ENCODE data around the gene TENM4.

TENM4 gene

GRCh38 chr11:79060081-79060953, 380.5 kb downstream of the TENM4 start:
- Histone ChIP-seq H3K4me3 (no peak overlapping the region), H3K27ac (no peak overlapping the region)
- TF ChIP-seq EZH2 (IDR thresholded peaks at IDR 0.05) (no peak), FOXP2 (optimal IDR thresholded peaks at IDR 0.05; ENCODE audit: control extremely low read depth, extremely low read length, insufficient read depth) (no peak), POLR2AphosphoS5 (IDR thresholded peaks at IDR 0.05; ENCODE audit: borderline replicate concordance, low read depth, low read length) (no peak)

DNA sequence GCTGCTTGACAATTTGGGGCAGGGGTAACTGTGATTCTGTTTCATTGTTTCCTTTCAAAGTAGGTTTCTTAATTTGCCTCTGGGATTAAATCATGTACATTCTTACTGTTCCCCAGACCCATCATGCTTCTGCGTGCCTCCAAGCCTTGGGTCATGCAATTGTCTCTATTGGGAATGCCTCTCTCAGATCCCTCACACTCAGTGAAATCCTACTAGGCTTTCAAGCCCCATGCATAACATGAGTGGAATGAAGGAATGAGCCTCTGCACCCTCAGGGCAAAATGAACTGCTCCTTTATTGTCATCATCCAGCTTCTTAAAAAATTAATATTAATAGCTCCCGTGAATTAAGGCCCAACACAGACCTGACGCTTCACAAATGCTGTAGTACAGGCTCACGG, 381.7 kb downstream of the TENM4 start:
- Histone ChIP-seq H3K9ac (ENCODE audit: insufficient read length) (no peak overlapping the region), H3K27ac (no peak overlapping the region), H3K4me3 (no peak overlapping the region), H3K9me3 (ENCODE audit: low read depth, low read length) (no peaks in the 10 kb centered on the region), H3K36me3 (ENCODE audit: insufficient read depth, low read length) (no peaks in the 10 kb centered on the region)
- DNase-seq (ENCODE audit: low read depth, low spot score) = no peak
- no peak for TF ChIP-seq FOXP2 (optimal IDR thresholded peaks at IDR 0.05; ENCODE audit: control extremely low read depth, extremely low read length, insufficient read depth)
- TF ChIP-seq EZH2 (IDR thresholded peaks at IDR 0.05) = no peak
- no peak for TF ChIP-seq POLR2AphosphoS5 (IDR thresholded peaks at IDR 0.05; ENCODE audit: borderline replicate concordance, low read depth, low read length)

More at GRCh38 chr11:79060081-79060953, 380.5 kb downstream of the TENM4 start:
- Histone ChIP-seq H3K9me3 (ENCODE audit: low read depth, low read length) (no peaks in the 10 kb centered on the region), H3K9ac (ENCODE audit: insufficient read length) (no peak overlapping the region), H3K36me3 (ENCODE audit: insufficient read depth, low read length) (no peaks in the 10 kb centered on the region)
- DNase-seq (ENCODE audit: low read depth, low spot score) = no peak

GRCh38 chr11:79055856-79056631, 384.8 kb downstream of the TENM4 start:
- DNase-seq (ENCODE audit: low read depth, low spot score) = no peak
- Histone ChIP-seq H3K27ac (no peak overlapping the region), H3K9ac (ENCODE audit: insufficient read length) (no peak overlapping the region), H3K36me3 (ENCODE audit: insufficient read depth, low read length) (no peaks in the 10 kb centered on the region), H3K4me3 (no peak overlapping the region), H3K9me3 (ENCODE audit: low read depth, low read length) (no peaks in the 10 kb centered on the region)
- no peak for TF ChIP-seq FOXP2 (optimal IDR thresholded peaks at IDR 0.05; ENCODE audit: control extremely low read depth, extremely low read length, insufficient read depth)
- no peak for TF ChIP-seq EZH2 (IDR thresholded peaks at IDR 0.05)
- TF ChIP-seq POLR2AphosphoS5 (IDR thresholded peaks at IDR 0.05; ENCODE audit: borderline replicate concordance, low read depth, low read length) = no peak

DNA sequence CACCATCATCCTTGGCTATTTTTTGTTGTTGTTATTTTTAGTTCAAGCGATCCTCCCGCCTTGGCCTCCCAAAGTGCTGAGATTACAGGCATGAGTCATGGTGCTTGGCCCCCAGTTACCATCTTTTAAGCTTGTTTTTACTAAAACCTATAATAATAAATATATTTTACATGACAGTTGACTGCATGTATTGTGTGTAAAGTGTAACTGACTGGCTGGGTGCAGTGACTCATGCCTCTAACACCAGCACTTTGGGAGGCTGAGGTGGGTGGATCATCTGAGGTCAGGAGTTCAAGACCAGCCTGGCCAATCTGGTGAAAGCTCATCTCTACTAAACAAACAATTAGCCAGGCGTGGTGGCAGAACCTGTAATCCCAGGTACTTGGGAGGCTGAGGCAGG, 386.2 kb downstream of the TENM4 start:
- no peak overlapping the region for H3K27ac ChIP-seq
- H3K9ac ChIP-seq (ENCODE audit: insufficient read length) = no peak overlapping the region
- DNase-seq (ENCODE audit: low read depth, low spot score) = no peak
- H3K36me3 ChIP-seq (ENCODE audit: insufficient read depth, low read length) = no peaks in the 10 kb centered on the region
- H3K9me3 ChIP-seq (ENCODE audit: low read depth, low read length) = no peaks in the 10 kb centered on the region
- no peak overlapping the region for H3K4me3 ChIP-seq
- TF ChIP-seq FOXP2 (optimal IDR thresholded peaks at IDR 0.05; ENCODE audit: control extremely low read depth, extremely low read length, insufficient read depth) (no peak), EZH2 (IDR thresholded peaks at IDR 0.05) (no peak), POLR2AphosphoS5 (IDR thresholded peaks at IDR 0.05; ENCODE audit: borderline replicate concordance, low read depth, low read length) (no peak)

DNA sequence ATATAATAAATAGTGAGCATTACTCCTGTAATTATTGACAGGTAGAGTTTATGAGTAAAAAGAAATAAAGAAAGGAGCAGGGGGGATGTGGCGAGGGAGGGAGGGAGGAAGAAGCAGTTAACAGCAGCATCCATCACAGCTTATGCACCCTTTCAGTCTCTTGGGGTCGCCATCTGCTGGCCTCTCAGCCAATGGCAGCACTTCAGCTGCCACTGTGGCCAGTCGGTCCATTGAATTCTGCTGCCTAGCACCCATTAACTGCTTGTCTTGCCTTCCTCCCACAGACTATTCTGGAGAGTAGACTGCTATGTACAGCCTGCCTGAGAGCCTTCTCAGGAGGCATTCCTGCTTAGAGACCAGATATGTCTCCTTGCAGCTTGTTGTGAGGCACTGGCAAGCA, 388.3 kb downstream of the TENM4 start:
- no peak overlapping the region for H3K4me3 ChIP-seq
- no peaks in the 10 kb centered on the region for H3K36me3 ChIP-seq (ENCODE audit: insufficient read depth, low read length)
- TF ChIP-seq POLR2AphosphoS5 (IDR thresholded peaks at IDR 0.05; ENCODE audit: borderline replicate concordance, low read depth, low read length) = no peak
- no peak for TF ChIP-seq EZH2 (IDR thresholded peaks at IDR 0.05)
- no peak for TF ChIP-seq FOXP2 (optimal IDR thresholded peaks at IDR 0.05; ENCODE audit: control extremely low read depth, extremely low read length, insufficient read depth)
- no peak overlapping the region for H3K27ac ChIP-seq
- no peak for DNase-seq (ENCODE audit: low read depth, low spot score)
- H3K9me3 ChIP-seq (ENCODE audit: low read depth, low read length) = no peaks in the 10 kb centered on the region
- no peak overlapping the region for H3K9ac ChIP-seq (ENCODE audit: insufficient read length)

GRCh38 chr11:79050786-79051185, 390.0 kb downstream of the TENM4 start:
- H3K36me3 ChIP-seq (ENCODE audit: insufficient read depth, low read length) = no peaks in the 10 kb centered on the region
- no peak overlapping the region for H3K4me3 ChIP-seq
- H3K9ac ChIP-seq (ENCODE audit: insufficient read length) = no peak overlapping the region
- no peak overlapping the region for H3K27ac ChIP-seq
- DNase-seq (ENCODE audit: low read depth, low spot score) = no peak
- no peaks in the 10 kb centered on the region for H3K9me3 ChIP-seq (ENCODE audit: low read depth, low read length)
- TF ChIP-seq POLR2AphosphoS5 (IDR thresholded peaks at IDR 0.05; ENCODE audit: borderline replicate concordance, low read depth, low read length) (no peak), FOXP2 (optimal IDR thresholded peaks at IDR 0.05; ENCODE audit: control extremely low read depth, extremely low read length, insufficient read depth) (no peak), EZH2 (IDR thresholded peaks at IDR 0.05) (no peak)

DNA sequence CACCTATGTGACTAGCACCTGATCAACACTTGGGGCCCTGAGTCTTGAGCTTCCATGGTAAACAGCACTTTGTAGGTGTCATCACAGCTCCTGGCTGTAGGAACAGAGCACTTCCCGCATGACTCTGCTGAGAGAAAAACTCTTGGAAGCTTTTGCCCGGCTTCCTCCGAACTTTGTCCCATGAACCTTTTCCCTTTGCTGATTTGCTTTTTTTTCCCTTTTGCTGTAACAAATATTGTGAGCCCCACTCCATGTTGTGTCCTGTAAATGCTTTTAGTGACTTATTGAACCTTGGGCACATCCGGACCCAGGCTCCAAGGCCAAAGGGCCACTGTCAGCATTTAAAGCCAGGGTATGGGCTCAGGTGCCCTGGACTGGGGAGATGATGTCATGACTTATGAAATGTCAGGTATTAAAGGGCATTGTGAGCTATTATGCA, 391.1 kb downstream of the TENM4 start:
- Histone ChIP-seq H3K9ac (ENCODE audit: insufficient read length) (no peak overlapping the region), H3K4me3 (no peak overlapping the region), H3K36me3 (ENCODE audit: insufficient read depth, low read length) (no peaks in the 10 kb centered on the region), H3K9me3 (ENCODE audit: low read depth, low read length) (no peaks in the 10 kb centered on the region), H3K27ac (no peak overlapping the region)
- no peak for DNase-seq (ENCODE audit: low read depth, low spot score)
- TF ChIP-seq EZH2 (IDR thresholded peaks at IDR 0.05) = no peak
- no peak for TF ChIP-seq POLR2AphosphoS5 (IDR thresholded peaks at IDR 0.05; ENCODE audit: borderline replicate concordance, low read depth, low read length)
- TF ChIP-seq FOXP2 (optimal IDR thresholded peaks at IDR 0.05; ENCODE audit: control extremely low read depth, extremely low read length, insufficient read depth) = no peak

DNA sequence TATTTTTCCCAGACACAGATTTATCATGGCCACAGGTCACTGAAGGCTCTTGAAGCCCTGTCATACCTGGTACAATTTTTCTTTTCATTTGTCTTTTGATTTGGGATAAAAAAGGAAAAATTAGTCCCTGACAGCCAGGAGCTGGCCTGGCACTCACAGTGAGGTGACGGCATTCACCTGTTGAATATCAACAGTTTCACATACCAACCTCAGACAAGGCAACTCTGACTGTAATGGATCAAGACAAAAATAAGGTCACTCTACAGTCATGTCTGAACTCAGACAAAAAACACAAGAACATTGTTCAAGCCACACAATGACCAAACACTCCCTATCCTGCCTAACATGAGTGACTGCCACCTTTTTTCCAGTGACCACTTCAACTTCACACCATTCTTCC, 392.9 kb downstream of the TENM4 start:
- no peak overlapping the region for H3K9ac ChIP-seq (ENCODE audit: insufficient read length)
- H3K27ac ChIP-seq = no peak overlapping the region
- TF ChIP-seq EZH2 (IDR thresholded peaks at IDR 0.05) (no peak), POLR2AphosphoS5 (IDR thresholded peaks at IDR 0.05; ENCODE audit: borderline replicate concordance, low read depth, low read length) (no peak), FOXP2 (optimal IDR thresholded peaks at IDR 0.05; ENCODE audit: control extremely low read depth, extremely low read length, insufficient read depth) (no peak)
- no peaks in the 10 kb centered on the region for H3K36me3 ChIP-seq (ENCODE audit: insufficient read depth, low read length)
- H3K9me3 ChIP-seq (ENCODE audit: low read depth, low read length) = no peaks in the 10 kb centered on the region
- no peak overlapping the region for H3K4me3 ChIP-seq
- no peak for DNase-seq (ENCODE audit: low read depth, low spot score)
